ENCODE results near the gene KCNG2.

GRCh38 chr18:79936641-79937040 lies 138.9 kb downstream of the KCNG2 start:
- TF ChIP-seq SP1 (IDR thresholded peaks at IDR 0.05) (peak; percentile 88), CTCF (IDR thresholded peaks at IDR 0.05; ENCODE audit: low read depth, low read length, missing input control) (no peak), RXRA (IDR thresholded peaks at IDR 0.05) (peak; percentile 88 to 93), YY1 (IDR thresholded peaks at IDR 0.05) (peak; percentile 53), GABPA (IDR thresholded peaks at IDR 0.05 in 1 of 2, conservative IDR thresholded peaks at IDR 0.05 in 1 of 2) (no peak), HNF4A (conservative IDR thresholded peaks at IDR 0.05) (peak; percentile 87 to 91), REST (IDR thresholded peaks at IDR 0.05) (peak; percentile 67), JUND (IDR thresholded peaks at IDR 0.05) (peak in 1 of 2 donors; percentile 69)

Measured in liver (tissue), 3 donors.